Measurements from ENCODE around the gene MAPK12. TPM values are rescaled to one million over a fixed set of nuclear protein-coding genes. Genes with fewer than 3 reads are reported as not detected.

Gene MAPK12
- total RNA-seq, 4 donors from 2014 or later = 3.6 to 17.7 (median 5.4) TPM

DNA sequence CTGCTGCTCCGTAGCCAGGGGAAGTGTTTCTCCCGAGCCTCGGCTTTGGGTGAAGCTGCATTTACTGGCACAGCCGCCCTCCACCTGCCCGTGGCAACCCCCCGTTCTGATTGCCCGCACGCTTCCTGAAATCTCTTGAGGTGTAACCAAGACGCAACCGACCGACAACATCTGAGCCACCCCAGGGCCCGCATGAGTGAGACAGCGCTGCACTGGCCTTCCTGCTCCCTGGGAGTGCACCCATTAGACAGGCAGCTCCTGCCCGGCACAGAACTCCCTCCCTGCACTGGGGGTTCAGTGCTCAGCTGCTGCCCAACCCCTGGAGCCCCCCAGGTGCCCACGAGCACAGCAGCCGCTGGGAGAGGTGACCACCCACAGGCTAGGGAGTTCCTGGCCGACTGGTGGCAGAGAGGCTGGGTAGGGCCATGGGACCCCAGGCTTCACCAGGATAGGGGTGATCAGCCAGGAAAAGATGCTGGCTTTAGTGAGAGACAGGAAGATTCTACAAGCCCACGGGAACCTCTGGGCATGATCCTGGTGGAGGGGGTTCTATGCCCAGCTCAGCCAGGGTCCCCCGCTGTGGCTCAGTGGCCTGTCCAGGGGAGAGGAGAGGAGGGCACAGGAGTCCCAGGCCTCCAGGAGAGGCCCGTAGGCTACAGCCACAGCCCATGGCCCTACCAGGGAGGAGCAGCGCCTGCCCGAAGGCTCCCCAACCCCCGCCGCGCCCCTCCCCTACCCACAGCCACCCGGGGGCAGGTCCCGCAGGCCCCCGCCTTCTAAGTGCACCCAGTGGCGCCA lies 31.4 kb upstream of the MAPK12 start:
- no peak for TF ChIP-seq CTCF (IDR thresholded peaks at IDR 0.05; ENCODE audit: low read depth)

DNA sequence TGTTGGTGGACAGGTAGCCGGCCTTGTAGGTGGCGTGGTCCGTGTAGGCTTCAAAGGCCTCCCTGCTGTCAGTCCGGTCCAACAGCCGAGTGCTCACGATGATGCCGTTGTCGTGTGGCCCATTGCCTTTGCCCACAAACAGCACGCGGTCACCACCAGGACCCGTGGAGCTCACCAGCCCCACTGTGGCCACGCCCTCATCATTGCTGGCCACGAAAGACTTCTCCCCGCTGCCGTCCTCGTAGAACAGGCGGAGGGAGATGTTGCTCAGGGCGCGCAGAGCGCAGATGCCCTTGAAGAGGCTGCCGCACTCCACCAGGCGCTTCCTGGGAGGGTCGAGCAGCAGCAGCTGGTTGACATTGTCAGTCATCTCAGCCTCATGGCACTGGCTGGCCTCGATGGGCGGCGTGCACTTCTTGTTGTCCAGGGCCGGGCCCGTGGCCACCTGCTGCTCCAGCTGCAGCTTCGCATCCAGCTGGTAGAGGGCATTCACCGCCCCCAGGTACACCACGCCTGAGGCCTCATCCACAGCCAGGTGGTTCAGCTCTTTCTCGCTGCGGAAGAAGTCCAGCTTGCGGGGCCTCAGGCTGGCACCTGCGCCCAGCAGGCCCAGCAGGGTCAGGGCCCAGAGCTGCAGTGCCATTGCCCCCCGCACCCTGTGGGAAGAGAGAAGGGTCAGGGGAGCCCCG lies 28.6 kb upstream of the MAPK12 start:
- no peak for TF ChIP-seq CTCF (IDR thresholded peaks at IDR 0.05; ENCODE audit: low read depth)

DNA sequence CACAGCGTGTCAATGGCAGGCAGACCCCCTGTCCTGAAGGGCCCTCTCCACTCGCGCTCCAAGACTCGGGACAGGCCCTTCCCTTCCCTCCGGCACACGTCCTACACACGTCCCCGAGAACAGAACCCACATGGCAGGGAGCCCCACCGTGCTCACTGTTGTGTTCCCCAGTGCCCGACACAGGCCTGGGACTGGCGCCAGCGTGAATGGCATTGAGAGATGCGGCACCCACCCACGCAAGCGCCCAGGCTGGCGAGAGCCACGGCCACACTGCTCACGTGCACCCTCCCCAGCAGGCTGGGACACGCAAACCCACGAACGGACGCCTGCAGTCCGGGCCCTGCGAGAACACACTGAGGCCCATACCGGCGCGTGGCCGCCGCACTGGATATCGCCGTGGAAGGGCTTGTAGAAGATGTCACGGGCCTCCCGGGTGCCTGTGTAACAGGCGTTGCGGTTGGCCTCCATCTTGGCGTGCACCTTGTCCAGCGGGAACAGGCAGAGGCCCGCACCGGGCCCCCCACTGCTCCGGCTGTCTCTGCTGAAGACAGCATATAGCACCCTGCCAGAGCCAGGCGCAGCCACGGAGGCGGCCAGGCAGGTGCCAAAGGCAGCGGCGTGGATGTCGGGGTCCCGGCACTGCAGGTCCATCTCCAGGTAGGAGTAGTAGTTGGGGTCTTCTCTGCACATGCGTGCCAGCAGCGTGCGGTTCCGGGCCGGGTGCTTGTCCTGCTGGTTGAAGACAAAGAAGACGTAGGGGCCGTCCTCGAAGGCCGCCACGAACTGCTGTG lies 27.9 kb upstream of the MAPK12 start:
- TF ChIP-seq CTCF (IDR thresholded peaks at IDR 0.05; ENCODE audit: low read depth) = no peak

DNA sequence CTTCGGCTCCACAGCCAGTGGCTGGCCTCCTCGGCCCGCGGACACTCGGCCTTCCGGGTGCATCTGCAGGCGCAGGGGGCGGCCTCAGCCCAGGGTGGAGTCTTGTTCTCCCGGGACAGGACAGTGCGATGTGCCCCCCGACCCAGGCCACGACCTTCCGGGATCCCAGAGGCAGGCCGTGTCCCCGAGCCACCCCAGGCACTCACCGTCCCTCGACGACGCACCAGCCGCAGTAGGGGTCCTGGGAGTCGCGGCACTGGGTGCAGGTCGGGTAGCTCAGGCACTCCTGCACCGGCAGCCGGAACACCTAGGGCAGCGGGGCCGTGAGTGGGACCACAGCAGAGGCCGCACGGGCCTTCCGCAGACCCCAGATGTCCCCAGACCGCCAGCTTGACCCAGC lies 26.2 kb upstream of the MAPK12 start:
- no peak for TF ChIP-seq CTCF (IDR thresholded peaks at IDR 0.05; ENCODE audit: low read depth)

DNA sequence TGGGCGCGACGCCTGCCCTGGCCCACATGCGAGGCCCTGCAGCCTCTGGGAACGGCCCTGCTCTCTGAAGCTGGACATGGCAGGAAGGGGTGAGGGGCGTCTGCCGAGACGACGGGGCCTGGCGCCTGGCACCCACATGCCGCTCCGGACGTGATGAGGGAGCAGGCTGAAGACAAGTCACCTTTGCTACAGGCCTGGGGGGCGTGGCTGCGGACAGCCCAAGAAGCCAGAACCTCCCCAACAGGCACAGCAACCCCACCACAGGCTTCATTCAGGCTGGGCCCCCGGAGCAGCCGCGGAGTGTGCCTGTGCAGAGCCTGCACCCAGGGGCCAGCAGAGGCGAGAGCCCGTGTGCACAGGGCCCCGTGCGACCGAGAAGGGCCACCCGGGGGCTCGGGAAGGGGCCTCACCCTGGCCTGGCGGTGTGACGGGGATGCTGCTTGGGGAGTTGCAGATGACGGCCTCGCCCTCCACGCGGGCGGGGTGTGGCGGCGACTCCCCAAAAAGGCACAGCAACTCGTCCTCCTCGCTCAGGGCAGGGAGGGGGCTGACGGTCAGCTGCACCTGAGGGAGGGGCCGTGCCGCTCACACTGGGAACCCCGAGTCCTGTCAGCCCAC lies 25.3 kb upstream of the MAPK12 start:
- TF ChIP-seq CTCF (IDR thresholded peaks at IDR 0.05; ENCODE audit: low read depth) = no peak

- TF ChIP-seq CTCF (IDR thresholded peaks at IDR 0.05; ENCODE audit: low read depth) = no peak
Observed at GRCh38 chr22:50286275-50286674, 24.8 kb upstream of the MAPK12 start.
